Activated CD8-positive, alpha-beta memory T cell treated with anti-CD3 and anti-CD28 coated beads, Interleukin-2, amount 50 U/mL, for 1 hour (primary cell): ENCODE results near the gene JAKMIP3.

ENCODE experiments used
- DNase-seq: peaks from one replicate; pipeline ENCODE4 v3.0.0-alpha.2; 2020; ENCODE audit errors: extremely low read depth

JAKMIP3 gene

DNA sequence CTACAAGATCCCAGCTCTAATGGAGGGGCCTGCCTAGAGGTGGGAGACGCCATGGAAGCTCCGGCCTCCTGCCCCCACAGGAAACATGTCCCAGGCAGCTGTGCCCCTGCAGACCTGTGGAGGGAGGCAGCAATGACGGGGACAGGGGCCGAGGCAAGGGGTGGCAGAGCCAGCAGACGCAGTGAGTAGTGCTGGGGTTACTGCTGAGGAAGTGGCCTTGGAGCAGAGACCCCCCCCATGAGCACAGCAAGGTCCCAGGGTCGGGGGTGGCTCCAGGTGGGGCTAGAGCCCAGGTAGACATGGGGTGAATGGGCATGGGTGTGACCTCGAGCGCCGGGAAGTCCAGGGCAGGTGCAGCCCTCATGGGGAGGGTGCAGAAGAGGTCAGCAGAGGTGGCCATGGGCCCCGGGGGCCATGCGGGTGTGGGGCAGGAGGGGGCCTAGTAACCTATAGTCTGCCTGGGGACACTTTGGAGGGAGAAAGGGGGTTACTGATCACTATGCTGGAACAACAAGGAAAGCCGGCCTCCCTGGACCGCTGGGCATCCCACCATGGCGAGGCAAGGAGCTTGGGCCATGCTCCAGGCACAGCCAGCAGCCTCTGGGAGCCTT is 45.5 kb downstream of the JAKMIP3 start:
- DNase-seq = no peak

DNA sequence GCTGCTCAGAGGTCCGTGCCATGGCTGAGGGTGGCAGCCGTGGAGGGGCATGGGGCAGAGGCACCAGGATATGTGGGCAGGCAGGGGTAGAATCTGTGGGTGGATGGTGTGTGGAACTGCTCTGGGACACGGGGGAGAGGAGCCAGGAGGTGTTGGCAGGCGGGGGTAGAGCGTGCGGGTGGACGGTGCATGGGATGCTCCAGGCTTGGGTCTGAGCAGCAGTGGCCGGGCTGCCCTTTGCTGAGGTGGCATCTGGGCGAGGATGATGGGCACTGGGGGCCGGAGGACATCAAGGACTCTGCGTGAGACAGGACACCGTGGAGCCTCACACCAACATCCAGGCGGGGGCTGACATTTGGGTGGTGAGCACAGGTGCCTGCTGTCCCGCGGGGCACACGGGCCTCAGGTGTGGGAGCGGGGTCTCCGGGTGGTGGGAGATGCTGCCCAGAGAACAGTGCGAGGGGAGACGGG is 46.2 kb downstream of the JAKMIP3 start:
- no peak for DNase-seq

DNA sequence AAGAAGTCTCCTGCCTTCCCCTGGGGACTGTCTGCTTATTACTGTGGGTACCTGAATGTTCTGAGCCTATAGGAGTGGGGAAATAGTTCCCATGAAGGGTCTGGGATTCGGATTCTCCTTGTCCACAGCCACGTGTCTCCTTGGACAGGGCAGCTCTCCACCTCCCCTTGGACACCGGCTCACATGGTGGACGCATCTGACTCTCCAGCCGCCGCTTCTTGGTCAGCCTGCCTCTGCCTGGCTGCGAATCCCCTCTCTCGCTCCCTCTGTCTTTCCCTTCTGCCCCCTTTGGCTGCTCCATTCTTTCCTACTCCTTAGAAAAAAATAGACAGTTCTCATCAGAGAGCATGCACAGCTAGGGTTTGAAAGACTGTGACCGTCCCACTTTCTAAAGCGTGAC is 46.9 kb downstream of the JAKMIP3 start:
- no peak for DNase-seq

DNA sequence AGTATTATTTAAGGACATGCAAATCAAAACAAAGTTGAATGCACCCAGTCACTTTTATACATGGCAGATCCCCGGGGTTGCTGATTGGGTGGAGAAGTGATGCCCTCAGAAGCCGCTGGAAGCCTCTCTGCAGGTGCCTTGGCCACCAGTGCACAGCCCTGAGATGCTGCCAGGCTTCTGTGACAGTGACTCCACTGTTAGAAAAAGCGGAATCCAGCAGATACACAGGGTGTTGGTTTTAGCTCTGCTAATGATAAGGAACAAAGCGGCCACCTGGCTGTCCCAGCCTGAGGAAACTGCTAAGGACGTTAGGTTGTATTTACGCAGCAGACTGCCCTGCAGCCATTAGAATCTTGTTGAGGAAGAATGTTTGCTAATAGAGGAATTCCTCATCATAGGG is 47.5 kb downstream of the JAKMIP3 start:
- no peak for DNase-seq

DNA sequence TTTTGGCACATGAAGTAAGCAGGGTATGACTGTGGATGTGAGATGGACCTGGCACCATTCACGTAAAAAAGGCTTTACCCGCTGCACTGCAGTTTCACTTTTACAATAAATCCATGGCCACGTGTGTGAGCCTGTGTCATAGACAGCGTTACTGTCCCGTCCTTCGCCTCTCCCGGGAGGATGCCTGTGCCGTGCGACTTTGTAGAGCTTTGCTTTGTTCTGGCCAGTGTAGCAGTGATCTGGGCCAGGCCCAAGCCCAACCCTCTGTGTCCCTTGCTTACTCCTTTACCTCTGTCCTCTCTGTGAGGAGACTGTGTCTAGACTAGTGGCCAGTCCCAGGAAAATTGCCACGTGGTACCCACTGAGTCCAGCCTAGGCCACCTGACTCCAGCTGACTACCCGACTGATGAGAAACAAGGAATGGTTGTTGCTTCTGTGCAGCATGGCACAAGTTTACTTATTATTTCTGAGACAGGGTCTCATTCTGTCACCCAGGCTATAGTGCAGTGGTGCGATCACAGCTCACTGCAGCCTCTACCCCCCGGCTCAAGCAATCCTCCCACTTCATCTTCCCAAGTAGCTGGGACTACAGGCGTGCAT is 48.1 kb downstream of the JAKMIP3 start:
- DNase-seq = no peak

DNA sequence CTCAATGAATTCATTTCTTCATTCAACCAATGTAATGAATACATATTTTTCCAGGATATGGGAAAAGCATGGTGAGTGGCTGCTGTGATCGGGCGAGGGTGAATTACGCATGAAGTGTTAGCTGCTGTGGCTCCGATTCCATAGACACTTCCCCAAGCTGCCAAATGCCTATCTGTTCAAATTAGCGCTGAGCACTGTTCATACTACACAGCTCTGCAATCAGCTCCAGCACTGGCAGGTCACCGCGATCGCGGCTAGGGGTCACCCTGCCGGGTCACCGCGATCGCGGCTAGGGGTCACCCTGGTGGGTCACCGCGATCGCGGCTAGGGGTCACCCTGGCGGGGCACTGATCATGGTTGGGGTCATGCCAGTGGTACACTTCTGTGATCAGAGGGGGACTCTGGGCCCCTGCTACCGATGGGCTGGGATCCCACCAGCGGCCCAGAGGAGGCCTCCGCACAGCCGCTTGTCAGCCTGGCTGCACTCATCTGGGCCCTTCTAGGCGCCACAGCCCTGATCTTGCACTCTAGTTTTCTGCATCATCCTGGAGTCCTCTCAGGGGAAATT is 49.3 kb downstream of the JAKMIP3 start:
- DNase-seq = no peak
